ENCODE results near the gene SNTA1.
"Not testable (repeated sequence)": the region's sequence is repeated elsewhere in the genome, so short reads cannot be mapped to it uniquely, and the experiment has no call there.

GRCh38 chr20:33423875-33424274 lies 19.7 kb downstream of the SNTA1 start:
- not testable (repeated sequence) for TF ChIP-seq CTCF, POLR2A (IDR thresholded peaks at IDR 0.05)
